Stomach (tissue), 4 donors: ENCODE data around the gene CDH23.

Experiments used
- CTCF ChIP-seq, 7 experiments: fragments of 450-650 bp in 4 of 7; fragments of 200-600 bp in 3 of 7; sonication (generic) in 3 of 7; IDR thresholded peaks; one replicate each; pipeline ENCODE4 v1.5.1; 2016 to 2019; ENCODE audit warnings: antibody characterized with exemption in 7 of 7, control low read depth in 2 of 7, mild to moderate bottlenecking in 1 of 7
- POLR2A ChIP-seq, 4 donors: fragments of 450-650 bp; IDR thresholded peaks; one replicate each; pipeline ENCODE4 v1.6.1; 2016; ENCODE audit warnings: antibody characterized with exemption in 4 of 4, control low read depth in 2 of 4, mild to moderate bottlenecking in 1 of 4, moderate library complexity in 1 of 4

GRCh38 chr10:71555724-71556119 is 159.0 kb downstream of the CDH23 start:
- TF ChIP-seq POLR2A (IDR thresholded peaks at IDR 0.05) (no peak), CTCF (IDR thresholded peaks at IDR 0.05) (no peak)
